Pancreas (tissue), 10 donors: ENCODE data around the gene SDHB. TPM values are rescaled to one million over a fixed set of nuclear protein-coding genes. Genes with fewer than 3 reads are reported as not detected.

Experiments used
- ATAC-seq, 4 donors: fragments of 200-7000 bp; cut with Tn5 transposase; one replicate each; pipeline versions ENCODE4 v1.8.0 to v1.9.1; 2020; ENCODE audit warnings: mild to moderate bottlenecking in 4 of 4, moderate library complexity in 4 of 4
- DNase-seq, 6 donors: peaks; one replicate each; pipeline ENCODE4 v3.0.0-alpha.2; 2020
- FAIRE-seq: peaks from 2 replicates; lab custom pipeline; 2012; peaks lifted over from hg19 to GRCh38; lab: Jason Lieb, UNC
- H3K27ac ChIP-seq, 4 donors: fragments of 200-600 bp; sonication (generic); 1 replicate in 3 of 4; 2 replicates in 1 of 4; pipeline versions ENCODE4 v1.5.0 to v1.8.0; 2020
- H3K27me3 ChIP-seq, 4 donors: fragments of 200-600 bp; one replicate each; pipeline ENCODE4 v1.8.0; 2021
- H3K36me3 ChIP-seq, 3 donors: fragments of 200-600 bp; sonication (generic) in 1 of 3; one replicate each; pipeline versions ENCODE4 v1.5.0 to v1.8.0; 2020 to 2021
- H3K4me1 ChIP-seq, 3 donors: fragments of 200-600 bp; one replicate each; pipeline ENCODE4 v1.8.0; 2021
- H3K4me3 ChIP-seq, 4 donors: fragments of 200-600 bp; sonication (generic) in 2 of 4; one replicate each; pipeline versions ENCODE4 v1.5.0 to v1.8.0; 2020 to 2021
- H3K9me3 ChIP-seq, 4 donors: fragments of 200-600 bp; one replicate each; pipeline ENCODE4 v1.8.0; 2021
- WGBS, 2 donors: extraction: QIAGEN DNeasy Blood & Tissue Kit; methylation state at CpG; one replicate each; pipeline ENCODE4 v1.1.7; 2013; 5-methylcytosine and 5-hydroxymethylcytosine counted together
- intact Hi-C, 3 donors: fragments of 100-400 bp; cut with DNase I; formaldehyde crosslinking; loops; one replicate each; pipeline versions ENCODE4 v1.11.1 to v1.14.2; 2022
- polyA plus RNA-seq, 2 donors: library from polyadenylated mRNA; stranded (reverse); fragments of 200-250 nt; gene quantifications; one replicate each; pipeline ENCODE4 v1.2.3, GENCODE V29; 2013
- total RNA-seq, 6 donors: library from RNA; stranded (reverse); fragmentation: NEBNext Ultra II Directional in 4 of 6; extraction: Animal tissue kit (Norgen Biotek cat#: 25700) in 4 of 6; gene quantifications; one replicate each; pipeline versions ENCODE4 v1.2.1 to v1.2.4, GENCODE V29; 2021 to 2023
- TF ChIP-seq, protein P1 (sequence below), 4 donors: fragments of 200-600 bp; sonication (generic) in 3 of 4; IDR thresholded peaks; one replicate each; pipeline versions ENCODE4 v1.5.0 to v1.8.0; 2021; ENCODE audit warnings: antibody characterized with exemption in 4 of 4
- donor health status: healthy with polysubstance abuse.
- donor health status: DM: no; HTN: no; CAD: no; lungs with moderate emphysema.
- donor health status: DM: no; HTN: no; CAD: no.
- donor health status: control.
- donor health status: control.
- donor health status: Bipolar disorder and iron deficiency.
- donor health status: DM: yes; HTN: yes; CAD: no.
- donor health status: DM: no; HTN: no; CAD: no.
- donor health status: DM: no; HTN: no; CAD: no.
- donor health status: DM: yes; HTN: yes; CAD: no.

The SDHB gene
- total and polyA plus RNA-seq, 8 donors = 28.5 to 50.8 (median 44.7) TPM

DNA sequence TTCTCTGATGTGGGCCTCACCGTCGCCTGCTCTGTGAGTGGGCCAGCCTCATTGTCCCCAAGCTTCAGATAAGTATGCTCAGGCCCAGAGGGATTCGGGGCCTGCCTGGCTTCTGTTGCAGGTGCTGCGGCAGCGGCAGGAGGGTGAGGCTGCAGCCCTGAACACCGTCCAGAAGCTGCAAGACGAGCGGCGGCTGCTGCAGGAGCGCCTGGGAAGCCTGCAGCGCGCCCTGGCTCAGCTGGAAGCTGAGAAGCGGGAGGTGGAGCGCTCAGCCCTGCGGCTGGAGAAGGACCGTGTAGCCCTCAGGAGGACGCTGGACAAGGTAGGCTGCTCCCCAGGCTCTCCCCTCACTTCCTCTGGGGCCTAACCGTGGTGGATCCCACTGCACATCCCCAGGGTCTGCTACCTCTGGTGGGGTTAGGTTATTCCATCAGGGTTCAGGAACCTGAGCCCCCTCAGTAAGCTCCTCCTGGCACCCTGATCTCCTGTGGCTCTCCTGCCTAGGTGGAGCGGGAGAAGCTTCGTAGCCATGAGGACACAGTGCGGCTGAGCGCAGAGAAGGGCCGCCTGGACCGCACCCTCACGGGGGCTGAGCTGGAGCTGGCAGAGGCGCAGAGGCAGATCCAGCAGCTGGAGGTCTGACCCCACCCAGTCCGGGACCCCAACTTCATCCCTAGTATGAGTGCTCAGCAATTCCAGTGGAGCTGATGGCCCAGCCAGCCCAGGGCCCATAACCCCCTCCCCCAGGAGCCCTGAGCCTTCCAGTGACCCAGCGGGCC is 83.5 kb downstream of the SDHB start:
- intact Hi-C loops = no loop called here
- FAIRE-seq = no peak
- Histone ChIP-seq H3K9me3 (no peaks in the 10 kb centered on the region), H3K27ac (no peak overlapping the region), H3K27me3 (no peaks in the 10 kb centered on the region), H3K4me1 (no peaks in the 10 kb centered on the region), H3K36me3 (peaks cover 0 to 17% (median 0%) of the 10 kb centered on the region in 3 donors), H3K4me3 (no peak overlapping the region)
- 94 to 95% methylated on average over 28 of the region's 28 CpGs for WGBS, 2 donors
- ATAC-seq = no peak
- TF ChIP-seq, protein P1, sequence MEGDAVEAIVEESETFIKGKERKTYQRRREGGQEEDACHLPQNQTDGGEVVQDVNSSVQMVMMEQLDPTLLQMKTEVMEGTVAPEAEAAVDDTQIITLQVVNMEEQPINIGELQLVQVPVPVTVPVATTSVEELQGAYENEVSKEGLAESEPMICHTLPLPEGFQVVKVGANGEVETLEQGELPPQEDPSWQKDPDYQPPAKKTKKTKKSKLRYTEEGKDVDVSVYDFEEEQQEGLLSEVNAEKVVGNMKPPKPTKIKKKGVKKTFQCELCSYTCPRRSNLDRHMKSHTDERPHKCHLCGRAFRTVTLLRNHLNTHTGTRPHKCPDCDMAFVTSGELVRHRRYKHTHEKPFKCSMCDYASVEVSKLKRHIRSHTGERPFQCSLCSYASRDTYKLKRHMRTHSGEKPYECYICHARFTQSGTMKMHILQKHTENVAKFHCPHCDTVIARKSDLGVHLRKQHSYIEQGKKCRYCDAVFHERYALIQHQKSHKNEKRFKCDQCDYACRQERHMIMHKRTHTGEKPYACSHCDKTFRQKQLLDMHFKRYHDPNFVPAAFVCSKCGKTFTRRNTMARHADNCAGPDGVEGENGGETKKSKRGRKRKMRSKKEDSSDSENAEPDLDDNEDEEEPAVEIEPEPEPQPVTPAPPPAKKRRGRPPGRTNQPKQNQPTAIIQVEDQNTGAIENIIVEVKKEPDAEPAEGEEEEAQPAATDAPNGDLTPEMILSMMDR (IDR thresholded peaks at IDR 0.05) = no peak
- DNase-seq = no peak

DNA sequence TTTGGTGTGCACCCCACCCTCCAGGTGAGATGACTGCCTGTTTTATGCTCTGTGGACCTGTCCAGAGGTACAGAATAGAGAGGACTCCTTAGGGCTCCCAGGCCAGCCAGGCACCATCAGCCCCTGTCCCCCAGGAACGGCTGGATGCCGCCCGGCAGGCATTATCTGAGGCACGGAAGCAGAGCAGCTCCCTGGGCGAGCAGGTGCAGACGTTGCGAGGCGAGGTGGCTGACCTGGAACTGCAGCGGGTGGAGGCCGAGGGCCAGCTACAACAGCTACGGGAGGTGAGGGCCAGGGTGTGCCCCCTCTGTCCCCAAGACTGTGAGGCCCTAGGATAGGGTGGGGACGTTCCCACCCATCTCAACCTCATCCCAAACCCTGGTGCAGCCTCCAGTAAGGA is 84.2 kb downstream of the SDHB start:
- ATAC-seq (no peak), DNase-seq (no peak), FAIRE-seq (no peak)
- Histone ChIP-seq H3K4me1 (no peaks in the 10 kb centered on the region), H3K27me3 (no peaks in the 10 kb centered on the region), H3K9me3 (no peaks in the 10 kb centered on the region), H3K27ac (no peak overlapping the region), H3K4me3 (no peak overlapping the region), H3K36me3 (peaks cover 0 to 17% (median 0%) of the 10 kb centered on the region in 3 donors)
- TF ChIP-seq, protein P1 (IDR thresholded peaks at IDR 0.05) = no peak
- intact Hi-C loops = no loop called here
- 95% methylated on average over 12 of the region's 12 CpGs for WGBS, 2 donors

DNA sequence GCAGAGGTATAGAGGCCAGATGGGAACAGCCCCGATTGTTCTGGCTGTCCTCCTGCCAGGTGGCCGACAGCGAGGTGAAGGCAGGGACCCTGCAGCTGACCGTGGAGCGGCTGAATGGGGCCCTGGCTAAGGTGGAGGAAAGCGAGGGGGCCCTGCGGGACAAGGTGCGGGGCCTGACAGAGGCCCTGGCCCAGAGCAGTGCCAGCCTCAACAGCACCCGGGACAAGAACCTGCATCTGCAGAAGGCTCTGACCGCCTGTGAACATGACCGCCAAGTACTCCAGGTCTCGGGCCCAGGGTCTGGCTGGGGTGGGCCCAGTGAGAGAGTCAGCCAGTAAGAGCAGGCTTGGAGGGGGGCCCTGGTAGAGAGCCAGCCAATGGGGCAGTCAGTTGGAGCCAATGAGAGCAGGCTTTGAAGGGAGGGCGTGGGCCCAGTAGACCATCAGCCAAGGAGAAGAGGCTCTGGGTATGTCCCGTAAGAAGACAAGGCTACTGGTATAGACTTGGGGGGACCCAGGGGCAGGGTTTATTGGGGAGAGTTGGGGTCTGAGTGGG is 84.7 kb downstream of the SDHB start:
- no peaks in the 10 kb centered on the region for H3K4me1 ChIP-seq
- DNase-seq (peak in 1 of 6 donors; percentile 66), FAIRE-seq (no peak), ATAC-seq (no peak)
- no peak overlapping the region for H3K27ac ChIP-seq
- TF ChIP-seq, protein P1 (IDR thresholded peaks at IDR 0.05) = no peak
- H3K4me3 ChIP-seq = no peak overlapping the region
- 87 to 89% methylated on average over 11 to 14 of the region's 14 CpGs for WGBS, 2 donors
- intact Hi-C loops = no loop called here
- H3K9me3 ChIP-seq = no peaks in the 10 kb centered on the region
- H3K36me3 ChIP-seq = peaks cover 0 to 17% (median 0%) of the 10 kb centered on the region in 3 donors
- no peaks in the 10 kb centered on the region for H3K27me3 ChIP-seq

Other genes with a start within 250 kb of the SDHB start
- 1,000 to 10,000 TPM in 4 of 6 donors, 100 to 1,000 TPM in 2; 687 to 5,169 (median 2,340) TPM for gene RNU1-2, start 158.1 kb downstream of the SDHB start, total RNA-seq
- gene RNU1-2, start 158.1 kb downstream of the SDHB start, polyA plus RNA-seq = not detected
- gene CROCC, start 132.1 kb downstream of the SDHB start, total RNA-seq = 10 to 100 TPM in 5 of 6 donors, 1 to 10 TPM in 1; 8.1 to 18.3 (median 13.6) TPM
- 100 to 1,000 TPM in 1 of 2 donors, 10 to 100 TPM in 1; 52.6 to 101 TPM for gene CROCC, start 132.1 kb downstream of the SDHB start, polyA plus RNA-seq
- gene MFAP2, start 73.4 kb downstream of the SDHB start, total RNA-seq = 10 to 100 TPM in 2 of 6 donors, 1 to 10 TPM in 4; 4.6 to 19.5 (median 7.6) TPM
- gene MFAP2, start 73.4 kb downstream of the SDHB start, polyA plus RNA-seq = 10 to 100 TPM in 1 of 2 donors, 1 to 10 TPM in 1; 9.4 to 16.2 TPM
- 10 to 100 TPM; 44.0 to 64.1 (median 52.6) TPM for gene ATP13A2, start 42.1 kb downstream of the SDHB start, total RNA-seq
- 10 to 100 TPM; 33.2 to 38.0 TPM for gene ATP13A2, start 42.1 kb downstream of the SDHB start, polyA plus RNA-seq
- 1 to 10 TPM in 3 of 6 donors, under 1 TPM in 3; 0.42 to 10.0 (median 1.1) TPM for gene PADI2, start 65.4 kb upstream of the SDHB start, total RNA-seq
- gene PADI2, start 65.4 kb upstream of the SDHB start, polyA plus RNA-seq = under 1 TPM; 0.54 to 0.80 TPM
- not detected for gene PADI1, start 151.1 kb upstream of the SDHB start, total RNA-seq
- gene PADI1, start 151.1 kb upstream of the SDHB start, polyA plus RNA-seq = under 1 TPM in 1 of 2 donors, not detected in 1; 0.23 TPM
- gene PADI3, start 195.1 kb upstream of the SDHB start, total RNA-seq = not detected
- gene PADI3, start 195.1 kb upstream of the SDHB start, polyA plus RNA-seq = not detected